ENCODE measurements around the gene ARL4A. TPM values are rescaled to one million over a fixed set of nuclear protein-coding genes. Genes with fewer than 3 reads are reported as not detected.

Gene ARL4A
- total and polyA plus RNA-seq, 2 of the 8 experiments (the other 6 are each of a cell fraction or from before 2014, with no cell fraction given): 14.5 to 29.2 TPM

DNA sequence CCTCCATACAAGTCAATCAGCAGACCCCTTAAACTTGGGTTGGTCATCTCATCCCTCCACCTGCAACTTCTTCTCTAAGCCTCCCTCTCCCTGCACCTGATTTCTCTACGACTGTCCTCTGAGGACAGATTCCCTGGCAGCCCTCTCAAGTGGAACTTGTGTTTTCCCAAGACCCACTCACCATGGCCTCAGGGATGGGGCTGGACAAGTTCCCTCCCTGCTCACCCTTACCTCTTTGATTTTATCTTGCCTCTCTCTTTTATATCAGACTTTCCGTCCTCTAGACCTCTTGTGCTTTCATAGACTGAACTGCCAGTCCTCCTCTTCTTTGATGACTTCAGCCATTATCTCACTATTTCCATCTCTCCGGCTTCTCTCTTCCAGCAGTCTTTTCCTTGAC, 46.2 kb upstream of the ARL4A start:
- no peak for TF ChIP-seq ASH2L (IDR thresholded peaks at IDR 0.05; ENCODE audit: low read length)
- TF ChIP-seq CREB1 (IDR thresholded peaks at IDR 0.05): no peak
- no peak for TF ChIP-seq POU5F1 (IDR thresholded peaks at IDR 0.05; ENCODE audit: low read depth, low read length)
- no peak for TF ChIP-seq SIN3A (conservative IDR thresholded peaks at IDR 0.05 in 1 of 2, IDR thresholded peaks at IDR 0.05 in 1 of 2; ENCODE audit: low read depth in 1 of 2, low read length in 2 of 2)
- TF ChIP-seq SP2 (IDR thresholded peaks at IDR 0.05; ENCODE audit: low read length): no peak
- TF ChIP-seq TEAD4 (IDR thresholded peaks at IDR 0.05; ENCODE audit: low read depth, low read length): no peak
- no peak for TF ChIP-seq BACH1 (IDR thresholded peaks at IDR 0.05; ENCODE audit: low read length)
- no peak for TF ChIP-seq EP300 (IDR thresholded peaks at IDR 0.05; ENCODE audit: borderline replicate concordance in 1 of 2, low read depth in 2 of 2, low read length in 2 of 2)
- no peaks in the 10 kb centered on the region for H3K36me3 ChIP-seq (ENCODE audit: control insufficient read depth in 2 of 4, insufficient read depth in 4 of 4, low read length in 3 of 4)
- WGBS, 2 experiments (ENCODE audit: extremely low coverage in 1 of 2, insufficient coverage in 1 of 2, insufficient read length in 1 of 2, insufficient replicate concordance in 2 of 2, low coverage in 1 of 2, low lambda C conversion rate in 2 of 2, missing lambda C conversion rate in 1 of 2): 94% methylated on average over 3 of the region's 3 CpGs; no CpG with 5 or more reads in 1 of the 2 experiments
- no peak overlapping the region for H3K56ac ChIP-seq (replicated peaks; ENCODE audit: insufficient read length, low read depth, low read length)
- ChIA-PET CTCF (ENCODE audit: partially characterized antibody) (interaction anchor here (0.9 to 1.9 kb wide), 6 partner anchors 18 to 622 kb away, joined by 3 to 5 read pairs (median 3); no protein-coding TSS in a partner anchor), POLR2A (ENCODE audit: partially characterized antibody) (no interaction called here)
- no peak overlapping the region for H2BK5ac ChIP-seq (ENCODE audit: low read depth, low read length)
- H3K23me2 ChIP-seq (ENCODE audit: low read depth, low read length): no peaks in the 10 kb centered on the region
- no peak for FAIRE-seq
- H3K27me3 ChIP-seq (replicated peaks in 1 of 4; ENCODE audit: control insufficient read depth in 3 of 4, extremely low read depth in 1 of 4, insufficient read depth in 3 of 4, low read length in 3 of 4): no peaks in the 10 kb centered on the region
- no peak overlapping the region for H3K4me3 ChIP-seq (ENCODE audit: extremely low read depth in 1 of 4, insufficient read depth in 2 of 4, low read depth in 3 of 4, low read length in 4 of 4)
- no peak overlapping the region for H4K5ac ChIP-seq (ENCODE audit: insufficient read length, low read depth, low read length)
- 0 out of 7 replicates have a peak, but pooled peaks cover 0 to 1% (median 0%) of the 10 kb centered on the region in 4 experiments for H3K4me1 ChIP-seq (replicated peaks in 1 of 4; ENCODE audit: control insufficient read depth in 3 of 4, insufficient read depth in 4 of 4, low read length in 3 of 4)
- no peak overlapping the region for H3K18ac ChIP-seq (ENCODE audit: extremely low read depth, low read length)
- H4K91ac ChIP-seq (replicated peaks; ENCODE audit: insufficient read length, low read length): no peak overlapping the region
- H2BK15ac ChIP-seq (ENCODE audit: low read length): no peak overlapping the region
- H3K9me3 ChIP-seq (ENCODE audit: insufficient read depth in 2 of 2, low read depth in 1 of 2, low read length in 1 of 2): no peaks in the 10 kb centered on the region
- H3K4me2 ChIP-seq (ENCODE audit: insufficient read depth in 1 of 2, low read depth in 2 of 2, low read length in 2 of 2): no peak overlapping the region
- no peak overlapping the region for H2AK5ac ChIP-seq (ENCODE audit: low read depth, low read length)
- H4K8ac ChIP-seq (ENCODE audit: extremely low read depth, insufficient read depth, low read length): no peak overlapping the region
- no peak overlapping the region for H3K4ac ChIP-seq (replicated peaks; ENCODE audit: insufficient read length, low read depth, low read length)
- H2BK12ac ChIP-seq (ENCODE audit: low read depth, low read length): no peak overlapping the region
- DNase-seq (ENCODE audit: low read depth in 1 of 2, low spot score in 2 of 2): no peak
- no peak overlapping the region for H3K9ac ChIP-seq (replicated peaks in 1 of 4; ENCODE audit: extremely low read depth in 1 of 4, low read depth in 3 of 4, low read length in 3 of 4)
- no peak overlapping the region for H3K14ac ChIP-seq (ENCODE audit: insufficient read length)
- H3K27ac ChIP-seq (ENCODE audit: low read depth, low read length): no peak overlapping the region
- H2BK120ac ChIP-seq (replicated peaks; ENCODE audit: low read depth, low read length): no peak overlapping the region
- no peak overlapping the region for H2BK20ac ChIP-seq (ENCODE audit: low read length)
- H4K20me1 ChIP-seq (replicated peaks in 1 of 2; ENCODE audit: control insufficient read depth in 1 of 2, insufficient read depth in 2 of 2, low read length in 2 of 2): no peaks in the 10 kb centered on the region
- no peaks in the 10 kb centered on the region for H3K79me1 ChIP-seq (ENCODE audit: low read depth, low read length)
- H3K79me2 ChIP-seq (ENCODE audit: control insufficient read depth in 1 of 2, insufficient read depth in 2 of 2, low read length in 2 of 2): no peaks in the 10 kb centered on the region
- H2AFZ ChIP-seq (ENCODE audit: low read length): no peak overlapping the region; the same call in 1 of the 2 replicates
- H3K23ac ChIP-seq (ENCODE audit: insufficient read length): no peak overlapping the region

Data from H1 (cell line).